ENCODE data around the gene ANKRD55. TPM values are rescaled to one million over a fixed set of nuclear protein-coding genes. Genes with fewer than 3 reads are reported as not detected.

Gene ANKRD55
- total and polyA plus RNA-seq, 4 donors = 0.37 to 1.9 (median 1.4) TPM

GRCh38 chr5:56183506-56183905 lies 49.6 kb downstream of the ANKRD55 start:
- H3K4me1 ChIP-seq (ENCODE audit: control insufficient read depth in 4 of 4, insufficient read depth in 4 of 4, low read length in 3 of 4) = no peaks in the 10 kb centered on the region
- TF ChIP-seq RAD21 (IDR thresholded peaks at IDR 0.05) (no peak), GABPA (IDR thresholded peaks at IDR 0.05 in 1 of 2, conservative IDR thresholded peaks at IDR 0.05 in 1 of 2) (no peak), TAF1 (conservative IDR thresholded peaks at IDR 0.05) (no peak), YY1 (IDR thresholded peaks at IDR 0.05) (no peak), CTCF (IDR thresholded peaks at IDR 0.05; ENCODE audit: low read depth, low read length, missing input control) (no peak), MAX (IDR thresholded peaks at IDR 0.05) (no peak), FOXA2 (IDR thresholded peaks at IDR 0.05) (no peak), REST (IDR thresholded peaks at IDR 0.05) (no peak), FOXA1 (IDR thresholded peaks at IDR 0.05) (no peak), HNF4G (IDR thresholded peaks at IDR 0.05) (no peak), ZBTB33 (IDR thresholded peaks at IDR 0.05) (no peak), SP1 (IDR thresholded peaks at IDR 0.05) (no peak)
- no peak overlapping the region for H3K27ac ChIP-seq (ENCODE audit: low read depth in 1 of 2, low read length in 2 of 2)
- DNase-seq (ENCODE audit: low spot score) = no peak
- H3K9ac ChIP-seq (ENCODE audit: low read depth in 1 of 2, low read length in 2 of 2) = no peak overlapping the region
- no peaks in the 10 kb centered on the region for H3K27me3 ChIP-seq (ENCODE audit: control insufficient read depth in 4 of 4, insufficient read depth in 4 of 4, low read length in 3 of 4)
- no peaks in the 10 kb centered on the region for H3K9me3 ChIP-seq (ENCODE audit: control insufficient read depth in 4 of 4, low read length in 3 of 4)
- H3K36me3 ChIP-seq (ENCODE audit: control insufficient read depth in 4 of 4, insufficient read depth in 3 of 4, low read depth in 1 of 4, low read length in 3 of 4) = no peaks in the 10 kb centered on the region
- 66% methylated on average over 4 of the region's 4 CpGs for WGBS
- no peak overlapping the region for H3K4me3 ChIP-seq (ENCODE audit: low read depth in 1 of 3, low read length in 3 of 3)

- no peak for DNase-seq (ENCODE audit: low spot score)
- H3K9ac ChIP-seq (ENCODE audit: low read depth in 1 of 2, low read length in 2 of 2) = no peak overlapping the region
- H3K4me3 ChIP-seq (ENCODE audit: low read depth in 1 of 3, low read length in 3 of 3) = no peak overlapping the region
- H3K27ac ChIP-seq (ENCODE audit: low read depth in 1 of 2, low read length in 2 of 2) = no peak overlapping the region
- H3K36me3 ChIP-seq (ENCODE audit: control insufficient read depth in 4 of 4, insufficient read depth in 3 of 4, low read depth in 1 of 4, low read length in 3 of 4) = no peaks in the 10 kb centered on the region
- no peaks in the 10 kb centered on the region for H3K9me3 ChIP-seq (ENCODE audit: control insufficient read depth in 4 of 4, low read length in 3 of 4)
- 94% methylated on average over 2 of the region's 2 CpGs for WGBS
- no peaks in the 10 kb centered on the region for H3K4me1 ChIP-seq (ENCODE audit: control insufficient read depth in 4 of 4, insufficient read depth in 4 of 4, low read length in 3 of 4)
- no peaks in the 10 kb centered on the region for H3K27me3 ChIP-seq (ENCODE audit: control insufficient read depth in 4 of 4, insufficient read depth in 4 of 4, low read length in 3 of 4)
- TF ChIP-seq ZBTB33 (IDR thresholded peaks at IDR 0.05) (no peak), JUND (IDR thresholded peaks at IDR 0.05) (no peak), HNF4A (conservative IDR thresholded peaks at IDR 0.05) (no peak), ATF3 (IDR thresholded peaks at IDR 0.05) (no peak), YY1 (IDR thresholded peaks at IDR 0.05) (no peak), SP1 (IDR thresholded peaks at IDR 0.05) (no peak), HNF4G (IDR thresholded peaks at IDR 0.05) (no peak), RXRA (IDR thresholded peaks at IDR 0.05) (no peak)
Measured at GRCh38 chr5:56179442-56179841, 53.7 kb downstream of the ANKRD55 start.
